GM23248 (cell line): ENCODE measurements around the gene PHACTR4.

Source experiments
- EZH2 ChIP-seq: fragments of 200-600 bp; sonication (generic); IDR thresholded peaks from 2 replicates; pipeline ENCODE4 v1.6.1; 2018; ENCODE audit warnings: antibody characterized with exemption, mild to moderate bottlenecking; ENCODE audit not compliant: insufficient read depth, poor library complexity, severe bottlenecking
- EZH2phosphoT487 ChIP-seq: fragments of 200-600 bp; sonication (generic); IDR thresholded peaks from 2 replicates; pipeline ENCODE4 v1.6.1; 2018; ENCODE audit warnings: antibody characterized with exemption, moderate library complexity, mild to moderate bottlenecking, low read depth; ENCODE audit not compliant: insufficient read depth

DNA sequence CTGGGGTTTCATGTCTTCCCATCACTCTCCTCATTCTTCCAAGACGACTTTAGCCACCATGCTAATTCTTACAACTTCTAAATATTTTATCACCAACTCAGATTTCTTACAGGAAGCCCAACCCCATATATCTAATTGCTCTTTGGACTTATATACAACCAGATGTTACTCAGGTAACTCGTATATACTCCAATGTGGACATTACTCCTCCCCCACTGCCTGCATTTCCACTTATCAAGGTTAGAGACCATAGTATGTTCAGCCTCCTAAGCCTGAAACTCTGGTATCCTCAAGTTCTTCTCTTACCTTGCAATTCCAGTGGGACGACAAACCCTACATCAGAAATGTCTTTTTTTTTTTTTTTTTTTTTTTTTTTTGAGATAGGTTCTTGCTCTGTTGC lies 133.6 kb downstream of the PHACTR4 start:
- TF ChIP-seq EZH2 (no peak), EZH2phosphoT487 (no peak)
